Activated T-cell treated with anti-CD3 and anti-CD28 coated beads, Interleukin-2, amount 50 U/mL, for 72 hours (primary cell): ENCODE measurements around the gene LIN7A. TPM values are rescaled to one million over a fixed set of nuclear protein-coding genes. Genes with fewer than 3 reads are reported as not detected.
"Not testable (repeated sequence)": the region's sequence is repeated elsewhere in the genome, so short reads cannot be mapped to it uniquely, and the experiment has no call there.

ENCODE experiments used
- ATAC-seq, 2 donors: fragments of 150-1000 bp; cut with Tn5 transposase; replicated peaks in 1 of 2; 2 replicates each; pipeline ENCODE4 v1.10.0; 2021; ENCODE audit warnings: moderate library complexity in 2 of 2, mild to moderate bottlenecking in 1 of 2
- DNase-seq, 2 donors: peaks; one replicate each; pipeline ENCODE4 v3.0.0; 2021 to 2022; ENCODE audit warnings: mixed read lengths in 1 of 2
- H3K27ac Mint-ChIP-seq: one replicate; pipeline ENCODE4 v1.8.0; 2022; ENCODE audit warnings: mild to moderate bottlenecking, moderate library complexity, mixed read lengths
- H3K27me3 Mint-ChIP-seq: one replicate; pipeline ENCODE4 v1.8.0; 2022; ENCODE audit warnings: low read depth, mixed read lengths
- H3K36me3 Mint-ChIP-seq, 2 donors: one replicate each; pipeline ENCODE4 v1.8.0; 2022; ENCODE audit warnings: mixed read lengths in 2 of 2, mild to moderate bottlenecking in 1 of 2; ENCODE audit not compliant: insufficient read depth in 2 of 2
- H3K4me1 Mint-ChIP-seq: one replicate; pipeline ENCODE4 v1.8.0; 2022; ENCODE audit warnings: low read depth, mixed read lengths
- H3K4me3 Mint-ChIP-seq, 2 donors: one replicate each; pipeline ENCODE4 v1.8.0; 2022; ENCODE audit warnings: mild to moderate bottlenecking in 2 of 2, mixed read lengths in 2 of 2, moderate library complexity in 2 of 2
- H3K9me3 Mint-ChIP-seq, 2 donors: one replicate each; pipeline ENCODE4 v1.8.0; 2022; ENCODE audit warnings: mixed read lengths in 2 of 2
- total RNA-seq, 2 donors: library from RNA; stranded (reverse); gene quantifications; one replicate each; pipeline ENCODE4 v1.2.3, GENCODE V29; 2022

The LIN7A gene
- total RNA-seq, 2 donors from 2014 or later = not detected

DNA sequence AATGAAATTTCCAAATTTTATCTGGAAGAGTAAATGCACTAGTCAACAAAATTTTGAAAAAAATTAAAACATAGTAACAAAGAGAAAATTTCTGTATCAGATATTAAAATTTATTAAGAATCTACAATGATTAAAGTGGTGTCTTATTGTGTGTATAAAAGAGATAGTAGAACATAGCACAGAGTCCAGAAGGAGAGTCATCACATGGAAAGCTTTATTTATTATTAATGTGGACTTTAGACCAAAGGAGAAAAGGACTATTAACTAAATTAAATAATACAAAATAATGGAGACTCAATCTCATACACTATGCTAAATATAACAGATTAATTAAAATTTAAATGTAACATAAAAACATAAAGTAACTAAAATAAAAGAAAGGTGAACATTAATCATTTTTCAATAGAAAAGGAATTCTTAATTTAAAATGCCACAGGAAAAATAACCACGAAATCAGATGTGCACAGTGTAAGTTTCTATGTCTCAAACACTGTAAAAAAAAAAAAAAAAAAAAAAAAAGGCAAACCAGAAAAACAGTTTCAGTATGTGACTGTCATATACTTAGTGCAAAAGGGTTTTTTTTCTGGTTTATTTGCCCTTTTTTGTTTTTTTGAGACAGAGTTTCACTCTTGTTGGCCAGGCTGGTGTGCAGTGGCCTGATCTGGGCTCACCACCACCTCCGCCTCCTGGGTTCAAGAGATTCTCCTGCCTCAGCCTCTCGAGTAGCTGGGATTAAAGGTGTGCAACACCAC is 125.6 kb downstream of the LIN7A start:
- H3K27me3 Mint-ChIP-seq = no peaks in the 10 kb centered on the region
- DNase-seq = no peak
- H3K27ac Mint-ChIP-seq = no peak overlapping the region
- no peak overlapping the region for H3K4me3 Mint-ChIP-seq
- no peak for ATAC-seq
- no peaks in the 10 kb centered on the region for H3K4me1 Mint-ChIP-seq
- H3K9me3 Mint-ChIP-seq = peaks cover 2 to 3% of the 10 kb centered on the region in 2 donors
- no peaks in the 10 kb centered on the region for H3K36me3 Mint-ChIP-seq

DNA sequence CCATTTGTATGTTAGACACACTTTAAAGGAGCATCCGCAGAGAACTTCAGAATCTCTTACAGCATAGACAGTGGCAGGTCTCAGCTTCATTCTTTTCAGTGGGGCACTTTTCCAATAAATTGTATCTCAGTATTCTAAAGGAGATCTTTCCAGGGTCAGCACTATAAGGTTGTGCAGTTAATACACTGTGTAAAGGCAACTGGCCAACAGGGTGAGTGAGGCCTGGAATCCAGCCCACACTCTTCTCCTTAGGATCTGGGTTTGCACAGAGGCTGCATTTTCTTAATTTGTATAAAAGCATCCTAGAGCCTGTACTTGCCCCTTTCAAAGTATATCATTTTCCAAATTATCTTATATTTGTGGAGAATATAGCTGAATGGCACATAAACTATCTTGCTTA is 126.9 kb downstream of the LIN7A start:
- Mint-ChIP-seq H3K27me3 (no peaks in the 10 kb centered on the region), H3K36me3 (no peaks in the 10 kb centered on the region), H3K4me3 (no peak overlapping the region), H3K9me3 (peaks cover 1 to 3% of the 10 kb centered on the region in 2 donors), H3K27ac (no peak overlapping the region), H3K4me1 (no peaks in the 10 kb centered on the region)
- DNase-seq = no peak
- no peak for ATAC-seq

DNA sequence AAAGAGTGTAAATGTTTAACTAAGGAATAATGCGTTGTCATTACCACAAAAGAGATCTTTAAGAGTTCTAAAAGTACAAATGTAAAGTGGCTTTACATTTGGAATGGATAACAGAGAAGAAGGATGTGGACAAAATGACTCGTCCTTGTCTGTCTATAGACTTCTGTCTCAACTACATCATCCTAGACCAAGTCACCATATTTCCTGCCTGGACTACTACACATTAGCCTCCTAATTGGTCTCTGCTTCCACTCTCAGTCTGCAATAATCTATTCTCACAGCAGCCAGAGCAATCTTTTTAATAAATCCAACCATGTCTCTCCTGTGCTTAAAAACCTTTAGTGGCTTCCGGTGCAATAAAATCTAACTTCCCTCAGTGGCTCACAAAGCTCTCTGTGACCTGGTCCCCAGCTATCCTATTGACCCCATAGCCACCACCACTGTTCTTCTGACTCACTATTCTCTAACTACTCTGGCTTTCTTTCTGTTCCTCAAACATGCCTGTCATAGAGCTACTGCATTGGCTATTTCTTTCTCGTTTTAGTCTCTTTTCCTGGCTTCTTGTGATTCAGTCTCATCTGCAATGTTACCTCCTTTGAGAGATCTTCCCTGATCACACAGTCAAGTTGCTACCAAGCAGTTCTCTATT is 130.0 kb downstream of the LIN7A start:
- H3K4me1 Mint-ChIP-seq = no peaks in the 10 kb centered on the region
- H3K27me3 Mint-ChIP-seq = no peaks in the 10 kb centered on the region
- no peak for DNase-seq
- H3K9me3 Mint-ChIP-seq = peaks cover 4% of the 10 kb centered on the region in 2 donors
- no peak for ATAC-seq
- no peak overlapping the region for H3K27ac Mint-ChIP-seq
- H3K36me3 Mint-ChIP-seq = no peaks in the 10 kb centered on the region
- H3K4me3 Mint-ChIP-seq = no peak overlapping the region

DNA sequence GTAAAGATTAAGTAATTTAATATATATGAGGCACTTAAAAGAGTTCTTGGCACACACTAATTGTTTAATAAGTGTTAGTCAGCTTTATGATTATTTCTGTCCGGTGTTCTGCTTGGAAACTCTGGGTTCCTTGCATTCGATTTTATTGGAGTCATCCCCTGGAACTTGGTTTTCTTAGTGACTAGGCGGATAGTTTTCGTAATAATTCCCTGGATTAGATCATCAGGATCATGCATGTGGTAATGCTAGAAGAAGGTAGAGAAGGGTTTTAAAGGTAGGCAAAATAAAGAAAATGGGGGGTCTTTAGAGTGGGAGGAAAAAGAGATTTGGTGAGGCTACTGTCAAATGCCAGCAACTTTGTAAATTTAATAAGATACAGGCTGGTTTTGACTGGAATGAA is 132.6 kb downstream of the LIN7A start:
- DNase-seq (no peak), ATAC-seq (no peak)
- Mint-ChIP-seq H3K4me1 (no peaks in the 10 kb centered on the region), H3K36me3 (no peaks in the 10 kb centered on the region), H3K9me3 (peaks cover 2 to 4% of the 10 kb centered on the region in 2 donors), H3K27ac (no peak overlapping the region), H3K27me3 (no peaks in the 10 kb centered on the region), H3K4me3 (no peak overlapping the region)

DNA sequence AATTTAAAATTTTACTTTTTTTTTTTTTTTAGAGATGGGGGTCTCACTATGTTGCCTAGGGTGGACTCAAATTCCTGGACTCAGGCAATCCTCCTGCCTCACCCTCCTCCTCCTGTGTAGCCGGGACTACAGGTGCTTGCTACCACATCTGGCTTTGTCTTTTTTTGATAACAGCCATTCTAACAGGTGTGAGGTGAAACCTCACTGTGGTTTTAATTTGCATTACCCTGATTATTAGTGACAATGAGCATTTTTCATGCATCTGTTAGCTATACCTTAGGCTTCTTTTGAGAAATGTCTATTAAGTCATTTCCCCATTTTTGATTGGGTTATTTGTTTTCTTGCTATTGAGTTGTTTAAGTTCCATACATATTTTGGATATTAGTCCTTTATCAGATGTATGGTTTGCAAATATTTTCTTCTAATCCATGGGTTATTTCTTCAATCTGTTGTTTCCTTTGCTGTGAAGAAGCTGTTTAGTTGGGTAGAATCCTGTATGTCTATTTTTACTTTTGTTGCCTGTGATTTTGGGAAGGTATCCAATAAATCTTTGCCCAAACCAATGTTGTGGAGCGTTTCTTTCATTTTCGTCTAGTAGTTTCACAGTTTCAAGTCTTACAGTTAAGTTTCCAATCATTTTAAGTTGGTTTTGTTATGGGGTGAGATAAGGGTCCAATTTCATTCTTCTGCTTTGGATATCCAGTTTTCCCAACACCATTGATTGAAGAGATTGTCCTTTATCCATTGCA is 134.9 kb downstream of the LIN7A start:
- DNase-seq (no peak), ATAC-seq (no peak)
- H3K36me3 Mint-ChIP-seq = no peaks in the 10 kb centered on the region
- no peak overlapping the region for H3K27ac Mint-ChIP-seq
- H3K4me3 Mint-ChIP-seq = no peak overlapping the region
- no peaks in the 10 kb centered on the region for H3K4me1 Mint-ChIP-seq
- no peaks in the 10 kb centered on the region for H3K27me3 Mint-ChIP-seq
- H3K9me3 Mint-ChIP-seq = peaks cover 1 to 2% of the 10 kb centered on the region in 2 donors

DNA sequence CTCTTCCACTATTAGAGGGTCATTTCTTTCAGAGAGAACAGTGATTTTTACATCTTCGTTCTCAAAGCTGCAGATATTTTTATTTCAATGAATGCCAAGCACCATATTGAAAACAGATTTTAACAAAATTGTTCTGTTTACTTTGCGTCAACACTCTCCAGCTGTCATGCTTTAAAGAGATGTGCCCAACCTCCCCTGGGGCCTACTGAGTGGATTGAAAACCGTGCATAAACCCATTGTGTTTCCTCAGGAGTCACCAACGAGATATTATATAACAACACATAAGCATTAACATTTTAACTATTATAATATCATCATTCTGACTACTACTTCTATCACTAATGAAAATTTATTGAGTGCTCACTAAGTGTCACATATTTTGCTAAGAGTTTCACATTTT is 139.5 kb downstream of the LIN7A start:
- no peaks in the 10 kb centered on the region for H3K27me3 Mint-ChIP-seq
- DNase-seq (no peak), ATAC-seq (no peak)
- no peaks in the 10 kb centered on the region for H3K4me1 Mint-ChIP-seq
- H3K27ac Mint-ChIP-seq = no peak overlapping the region
- peaks cover 0 to 1% of the 10 kb centered on the region in 2 donors for H3K9me3 Mint-ChIP-seq
- no peak overlapping the region for H3K4me3 Mint-ChIP-seq
- no peaks in the 10 kb centered on the region for H3K36me3 Mint-ChIP-seq

DNA sequence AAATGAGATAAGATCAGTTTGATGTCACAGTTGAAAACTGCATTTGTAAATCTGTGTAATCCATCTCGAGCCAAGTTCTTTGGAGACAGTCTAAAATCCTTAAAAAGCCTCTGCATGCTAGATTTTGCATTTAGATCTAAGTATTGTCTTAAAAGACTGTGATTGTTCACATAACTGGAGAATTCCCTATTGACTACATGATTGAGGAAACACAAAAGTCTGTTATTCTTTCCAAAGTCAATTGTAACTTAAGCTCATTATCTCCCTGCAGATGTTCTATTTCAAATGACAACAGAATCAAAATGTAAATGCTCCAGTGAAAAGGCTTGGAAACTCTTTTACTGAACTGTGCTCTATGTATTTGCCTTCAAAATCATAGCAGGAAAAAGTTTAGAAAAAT is 143.2 kb downstream of the LIN7A start:
- ATAC-seq (no peak), DNase-seq (no peak)
- H3K27me3 Mint-ChIP-seq = no peaks in the 10 kb centered on the region
- no peaks in the 10 kb centered on the region for H3K4me1 Mint-ChIP-seq
- no peak overlapping the region for H3K4me3 Mint-ChIP-seq
- H3K36me3 Mint-ChIP-seq = no peaks in the 10 kb centered on the region
- peaks cover 0 to 5% of the 10 kb centered on the region in 2 donors for H3K9me3 Mint-ChIP-seq
- no peak overlapping the region for H3K27ac Mint-ChIP-seq

DNA sequence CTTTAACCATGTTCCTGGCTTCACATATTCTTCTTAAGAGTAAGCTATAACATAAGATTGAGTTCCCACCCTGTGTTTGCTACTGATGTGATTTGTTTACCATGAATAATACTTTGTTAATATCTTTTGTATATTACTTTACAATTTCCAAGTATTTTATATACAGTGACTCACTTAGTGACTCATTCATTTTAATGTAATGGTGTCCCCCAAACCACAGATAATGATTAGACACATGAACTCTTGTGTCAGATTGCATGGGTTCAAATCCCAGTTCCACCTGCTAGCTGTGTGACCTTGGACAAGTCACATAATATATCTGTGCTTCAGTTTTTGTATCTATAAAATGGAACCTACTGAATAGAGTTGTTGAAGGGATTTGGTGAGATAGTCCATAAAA is 144.9 kb downstream of the LIN7A start:
- ATAC-seq (no peak), DNase-seq (no peak)
- Mint-ChIP-seq H3K36me3 (no peaks in the 10 kb centered on the region), H3K27me3 (no peaks in the 10 kb centered on the region), H3K4me3 (no peak overlapping the region), H3K4me1 (no peaks in the 10 kb centered on the region), H3K9me3 (peaks cover 0 to 5% of the 10 kb centered on the region in 2 donors), H3K27ac (no peak overlapping the region)

DNA sequence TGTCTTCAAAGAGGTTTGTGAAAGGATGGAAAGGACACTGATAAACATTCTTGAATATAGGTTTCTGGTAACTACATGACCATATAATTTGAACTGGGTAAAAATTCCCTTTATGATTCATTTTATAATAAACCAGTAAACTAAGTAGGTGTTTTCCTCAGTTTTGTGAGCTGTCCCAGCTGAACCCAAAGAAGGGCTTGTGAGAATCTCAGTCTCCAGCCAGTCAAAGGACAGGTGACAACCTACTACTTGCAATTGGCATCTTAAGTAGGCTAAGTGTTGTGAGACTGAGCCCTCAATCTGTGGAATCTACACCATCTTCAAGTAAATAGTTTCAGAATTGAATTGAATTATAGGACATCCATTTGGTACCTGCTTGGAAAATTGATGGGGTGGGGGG is 145.9 kb downstream of the LIN7A start:
- Mint-ChIP-seq H3K27me3 (no peaks in the 10 kb centered on the region), H3K9me3 (peaks cover 7% of the 10 kb centered on the region in 2 donors), H3K4me3 (no peak overlapping the region), H3K4me1 (no peaks in the 10 kb centered on the region), H3K27ac (no peak overlapping the region), H3K36me3 (no peaks in the 10 kb centered on the region)
- ATAC-seq (no peak), DNase-seq (no peak)

DNA sequence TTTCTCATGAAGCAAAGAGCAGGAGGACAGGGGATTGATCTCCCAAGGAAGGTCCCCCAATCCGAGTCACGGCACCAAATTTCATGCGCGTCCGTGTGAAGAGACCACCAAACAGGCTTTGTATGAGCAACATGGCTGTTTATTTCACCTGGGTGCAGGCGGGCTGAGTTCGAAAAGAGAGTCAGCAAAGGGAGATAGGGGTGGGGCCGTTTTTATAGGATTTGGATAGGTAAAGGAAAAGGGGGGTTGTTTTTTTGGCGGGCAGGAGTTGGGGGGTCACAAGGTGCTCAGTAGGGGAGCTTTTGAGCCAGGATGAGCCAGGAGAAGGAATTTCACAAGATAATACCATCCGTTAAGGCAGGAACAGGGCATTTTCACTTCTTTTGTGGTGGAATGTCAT is 149.3 kb downstream of the LIN7A start:
- ATAC-seq, H3K4me3 Mint-ChIP-seq, DNase-seq, H3K27me3 Mint-ChIP-seq, H3K27ac Mint-ChIP-seq, H3K36me3 Mint-ChIP-seq, H3K4me1 Mint-ChIP-seq: not testable (repeated sequence)
- peaks cover 10 to 18% of the 10 kb centered on the region in 2 donors for H3K9me3 Mint-ChIP-seq

DNA sequence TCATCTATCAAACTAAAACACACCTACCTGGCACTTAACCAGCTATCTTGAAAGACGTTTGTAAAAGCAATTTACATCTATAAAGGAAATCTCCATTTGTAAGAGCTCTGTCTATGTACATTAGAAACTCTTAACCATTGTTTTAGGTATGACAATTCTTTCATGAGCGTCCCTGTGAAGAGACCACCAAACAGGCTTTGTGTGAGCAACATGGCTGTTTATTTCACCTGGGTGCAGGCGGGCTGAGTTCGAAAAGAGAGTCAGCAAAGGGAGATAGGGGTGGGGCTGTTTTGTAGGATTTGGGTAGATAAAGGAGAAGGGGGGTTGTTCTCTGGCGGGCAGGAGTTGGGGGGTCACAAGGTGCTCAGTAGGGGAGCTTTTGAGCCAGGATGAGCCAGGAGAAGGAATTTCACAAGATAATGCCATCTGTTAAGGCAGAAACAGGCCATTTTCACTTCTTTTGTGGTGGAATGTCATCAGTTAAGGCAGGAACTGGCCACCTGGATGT is 154.7 kb downstream of the LIN7A start:
- peaks cover 7 to 21% of the 10 kb centered on the region in 2 donors for H3K9me3 Mint-ChIP-seq
- not testable (repeated sequence) for H3K4me3 Mint-ChIP-seq, H3K4me1 Mint-ChIP-seq, H3K27me3 Mint-ChIP-seq, DNase-seq, H3K36me3 Mint-ChIP-seq, H3K27ac Mint-ChIP-seq, ATAC-seq

DNA sequence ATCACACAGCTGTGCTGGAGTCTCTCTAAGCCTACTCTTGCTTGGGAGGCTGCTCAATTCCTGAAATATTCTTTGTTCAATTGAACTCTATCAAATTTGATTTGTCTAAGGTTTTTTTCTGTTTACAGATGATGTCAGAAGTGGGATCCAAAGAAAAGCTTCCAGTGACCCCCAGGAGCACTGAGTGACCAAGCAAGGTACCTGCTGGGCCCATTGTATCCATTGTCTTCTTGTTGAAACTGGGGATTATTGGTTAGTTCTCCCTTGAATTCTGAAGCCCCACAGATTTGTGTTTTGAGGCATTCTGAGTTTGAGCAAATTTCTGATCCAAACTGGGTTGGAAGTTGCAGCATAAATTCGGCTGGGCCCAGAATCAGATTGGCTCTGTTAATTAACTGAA is 156.4 kb downstream of the LIN7A start:
- Mint-ChIP-seq H3K4me3 (no peak overlapping the region), H3K27ac (no peak overlapping the region), H3K9me3 (peaks cover 7 to 14% of the 10 kb centered on the region in 2 donors), H3K27me3 (no peaks in the 10 kb centered on the region), H3K4me1 (peaks cover 7% of the 10 kb centered on the region), H3K36me3 (peaks cover 0 to 4% of the 10 kb centered on the region in 2 donors)
- no peak for ATAC-seq
- no peak for DNase-seq

DNA sequence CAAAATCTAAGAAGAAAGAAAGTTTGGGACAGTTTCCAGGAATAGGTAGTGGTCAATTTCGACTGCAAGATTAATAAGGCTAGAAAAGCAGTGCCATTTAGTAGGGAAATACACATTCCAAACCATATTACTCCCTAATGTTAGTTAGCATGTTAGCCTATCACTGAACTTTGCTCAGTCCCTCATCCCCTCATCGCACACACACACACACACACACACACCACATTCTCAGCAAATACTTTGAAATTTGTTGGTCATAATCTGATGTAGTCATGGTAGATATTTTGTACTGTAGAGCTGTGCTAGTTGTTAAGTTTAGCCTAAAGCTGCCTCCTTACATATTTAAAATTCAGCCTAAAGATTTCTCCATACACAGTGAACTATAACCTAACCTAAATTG is 157.0 kb downstream of the LIN7A start:
- Mint-ChIP-seq H3K36me3 (peaks cover 2 to 4% of the 10 kb centered on the region in 2 donors), H3K4me1 (peaks cover 7% of the 10 kb centered on the region), H3K4me3 (no peak overlapping the region), H3K27ac (no peak overlapping the region), H3K27me3 (no peaks in the 10 kb centered on the region), H3K9me3 (peaks cover 9 to 16% of the 10 kb centered on the region in 2 donors)
- no peak for ATAC-seq
- DNase-seq = no peak
